ELF-1 (cell line): ENCODE data around the gene NUDT9.
"Not testable (repeated sequence)": the region's sequence is repeated elsewhere in the genome, so short reads cannot be mapped to it uniquely, and the experiment has no call there.

ENCODE experiments used
- DNase-seq: peaks from one replicate; pipeline ENCODE4 v3.0.0-alpha.2; 2016; ENCODE audit warnings: low read depth, low spot score

Gene NUDT9, protein sequence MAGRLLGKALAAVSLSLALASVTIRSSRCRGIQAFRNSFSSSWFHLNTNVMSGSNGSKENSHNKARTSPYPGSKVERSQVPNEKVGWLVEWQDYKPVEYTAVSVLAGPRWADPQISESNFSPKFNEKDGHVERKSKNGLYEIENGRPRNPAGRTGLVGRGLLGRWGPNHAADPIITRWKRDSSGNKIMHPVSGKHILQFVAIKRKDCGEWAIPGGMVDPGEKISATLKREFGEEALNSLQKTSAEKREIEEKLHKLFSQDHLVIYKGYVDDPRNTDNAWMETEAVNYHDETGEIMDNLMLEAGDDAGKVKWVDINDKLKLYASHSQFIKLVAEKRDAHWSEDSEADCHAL

DNA sequence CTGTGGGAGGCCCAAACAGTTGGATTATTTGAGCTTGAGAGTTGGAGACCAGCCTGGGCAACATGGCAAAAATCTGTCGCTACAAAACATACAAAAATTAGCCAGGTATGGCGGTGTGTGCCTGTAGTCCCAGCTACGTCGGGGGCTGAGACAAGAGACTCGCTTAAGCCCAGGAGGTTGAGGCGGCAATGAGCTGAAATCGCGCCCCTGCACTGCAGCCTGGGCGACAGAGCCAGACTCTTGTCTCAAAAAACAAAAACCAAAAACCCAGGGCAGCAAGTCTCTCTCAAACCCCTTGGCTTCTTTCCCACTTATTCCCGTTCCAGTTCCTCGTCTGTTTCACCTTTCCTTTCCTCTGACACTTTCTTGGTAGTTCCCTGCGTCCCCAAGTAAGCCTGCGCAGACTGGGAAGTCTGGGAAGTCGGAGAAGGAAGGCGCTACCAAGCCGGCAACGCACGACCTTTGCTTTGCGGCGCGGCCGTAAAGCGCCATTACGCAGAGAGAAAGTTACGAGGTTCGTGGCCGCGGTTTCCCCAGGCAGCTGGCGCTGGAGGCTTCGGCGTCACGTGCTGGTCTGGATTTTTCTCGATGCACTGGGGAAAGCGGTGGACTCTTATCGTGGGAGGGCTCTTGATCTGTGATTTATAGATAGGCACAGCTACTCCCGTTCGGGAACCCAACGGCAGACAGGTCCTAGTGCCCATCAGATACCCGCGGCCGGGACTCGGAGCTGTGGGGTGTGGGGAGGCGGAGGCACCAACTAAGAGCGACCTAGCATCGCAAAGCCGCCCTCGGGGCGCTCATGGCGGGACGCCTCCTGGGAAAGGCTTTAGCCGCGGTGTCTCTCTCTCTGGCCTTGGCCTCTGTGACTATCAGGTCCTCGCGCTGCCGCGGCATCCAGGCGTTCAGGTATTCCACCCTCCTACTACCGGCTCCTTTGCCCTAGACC lies at the start of gene NUDT9:
TSS of gene NUDT9 (plus strand) at position 470 of the 949 bp plus-strand sequence. CDS start at position 803, 333 bp downstream.
- DNase-seq = peak; percentile 97

DNA sequence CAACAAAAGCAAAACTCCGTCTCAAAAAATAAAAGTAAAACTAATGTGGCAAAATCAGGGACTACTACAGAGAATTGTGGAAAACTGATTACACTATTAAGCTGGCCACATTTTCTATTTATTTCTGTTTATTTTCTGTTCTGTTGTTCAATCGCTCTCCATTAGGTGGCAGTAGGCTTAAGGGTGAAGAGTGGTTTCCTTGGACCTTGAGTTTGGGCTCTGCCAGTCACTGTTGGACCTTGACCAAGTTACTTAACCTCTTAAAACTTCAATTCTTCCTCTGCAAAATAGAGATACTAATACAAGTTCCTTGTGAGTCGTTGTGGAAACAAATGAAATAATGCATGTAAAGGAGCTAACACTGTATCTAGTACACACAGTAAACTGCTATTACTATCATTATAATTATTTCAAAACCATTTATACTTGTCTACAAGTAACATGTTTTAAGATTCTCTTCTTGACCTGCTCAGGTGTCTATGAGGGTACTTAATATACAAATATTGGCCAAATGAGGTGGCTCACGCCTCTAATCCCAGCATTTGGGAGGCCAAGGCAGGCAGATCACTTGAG lies 46.6 kb upstream of the NUDT9 start:
- DNase-seq = peak; percentile 29

DNA sequence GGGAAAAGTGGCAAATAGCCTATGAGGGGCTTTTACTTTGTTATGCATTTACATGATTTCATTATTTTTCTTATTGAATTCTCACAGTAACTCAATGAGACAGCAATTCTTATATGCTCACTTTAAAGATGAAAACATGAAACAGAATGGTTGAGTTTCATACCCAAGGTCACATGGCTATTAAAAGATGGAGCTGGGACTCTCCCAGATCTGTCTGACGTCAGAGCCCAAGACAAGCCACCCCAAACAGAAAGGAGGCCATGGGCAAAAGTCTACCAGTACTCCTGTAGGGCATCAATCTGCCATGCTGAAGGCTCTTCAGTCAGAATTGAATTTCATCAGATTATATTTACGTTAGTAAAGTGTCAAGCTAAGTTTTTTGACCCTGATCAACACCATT lies 44.6 kb upstream of the NUDT9 start:
- no peak for DNase-seq

DNA sequence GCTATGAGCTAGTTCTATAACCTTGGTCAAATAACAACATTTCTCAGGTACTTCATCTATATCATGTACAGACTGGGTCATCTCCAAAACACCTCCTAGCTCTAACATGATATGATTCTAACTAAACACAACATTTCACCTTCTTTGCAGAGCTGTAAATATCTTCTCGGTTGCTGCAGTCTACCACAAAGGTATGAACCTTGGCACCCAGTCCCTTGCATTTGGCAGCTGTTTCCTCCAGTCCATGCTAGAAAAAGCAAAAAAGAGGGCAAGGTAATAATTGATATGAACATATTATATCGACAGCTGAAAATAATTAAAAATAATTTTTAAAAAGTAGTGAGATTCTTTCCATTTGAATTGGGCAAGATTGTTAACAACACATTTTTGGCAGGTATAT lies 40.3 kb upstream of the NUDT9 start:
- no peak for DNase-seq

DNA sequence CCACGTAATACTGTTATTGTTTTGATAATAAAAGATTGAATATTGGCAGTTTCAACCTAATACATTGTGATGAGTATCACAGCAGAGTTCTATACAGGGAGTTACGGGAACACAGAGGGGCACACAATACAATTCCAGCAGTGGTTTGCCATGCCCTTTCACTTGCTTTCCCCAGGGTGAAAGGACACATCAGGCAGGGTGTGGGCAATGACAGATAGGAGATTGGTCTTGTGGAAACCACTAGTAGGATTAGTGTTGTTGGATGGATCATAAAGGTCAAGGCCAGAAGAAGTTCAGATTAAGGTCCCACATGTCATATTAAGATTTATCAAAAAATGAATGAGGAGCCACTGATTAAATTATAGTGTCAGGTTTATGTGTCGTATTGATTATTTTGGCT lies 39.4 kb upstream of the NUDT9 start:
- no peak for DNase-seq

DNA sequence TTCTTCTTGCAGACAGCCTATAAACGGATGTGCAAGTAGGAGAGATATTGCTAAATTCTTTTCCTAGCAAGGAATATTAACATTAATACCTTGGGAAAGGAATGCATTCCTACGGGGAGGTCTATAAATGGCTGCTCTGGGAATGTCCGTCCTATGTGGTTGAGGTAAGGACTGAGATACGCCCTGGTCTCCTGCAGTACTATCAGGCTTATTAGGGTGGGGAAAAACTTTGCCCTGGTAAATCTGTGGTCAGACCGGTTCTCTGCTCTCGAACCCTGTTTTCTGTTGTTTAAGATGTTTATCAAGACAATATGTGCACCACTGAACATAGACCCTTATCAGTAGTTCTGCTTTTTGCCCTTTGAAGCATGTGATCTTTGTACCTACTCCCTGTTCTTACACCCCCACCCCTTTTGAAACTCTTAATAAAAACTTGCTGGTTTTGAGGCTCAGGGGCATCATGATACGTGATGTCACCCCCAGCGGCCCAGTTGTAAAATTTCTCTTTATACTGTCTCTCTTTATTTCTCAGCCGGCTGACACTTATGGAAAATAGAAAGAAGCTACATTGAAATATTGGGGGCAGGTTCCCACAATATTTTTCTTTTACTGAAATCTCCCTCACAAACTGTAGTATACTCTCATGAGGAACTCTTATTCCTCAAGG lies 37.8 kb upstream of the NUDT9 start:
- not testable (repeated sequence) for DNase-seq

DNA sequence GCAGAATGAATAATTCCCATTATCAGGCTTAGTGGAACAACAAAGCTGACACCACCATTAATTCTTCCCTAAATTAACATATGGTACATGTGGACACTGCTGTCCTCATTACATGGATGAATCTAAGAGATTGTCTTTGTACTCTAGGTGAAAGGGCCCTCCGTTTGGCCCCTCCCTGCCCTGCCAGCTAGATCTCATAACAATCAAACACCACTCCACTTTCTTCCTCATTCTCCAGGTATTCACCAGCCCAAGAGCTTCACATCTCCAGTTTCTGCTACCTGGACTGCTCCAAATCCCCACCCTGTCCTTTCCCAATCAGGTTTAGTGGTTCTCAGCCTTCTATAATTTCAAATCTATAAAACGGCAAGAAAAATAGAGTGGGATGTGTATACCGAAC lies 35.1 kb upstream of the NUDT9 start:
- no peak for DNase-seq

DNA sequence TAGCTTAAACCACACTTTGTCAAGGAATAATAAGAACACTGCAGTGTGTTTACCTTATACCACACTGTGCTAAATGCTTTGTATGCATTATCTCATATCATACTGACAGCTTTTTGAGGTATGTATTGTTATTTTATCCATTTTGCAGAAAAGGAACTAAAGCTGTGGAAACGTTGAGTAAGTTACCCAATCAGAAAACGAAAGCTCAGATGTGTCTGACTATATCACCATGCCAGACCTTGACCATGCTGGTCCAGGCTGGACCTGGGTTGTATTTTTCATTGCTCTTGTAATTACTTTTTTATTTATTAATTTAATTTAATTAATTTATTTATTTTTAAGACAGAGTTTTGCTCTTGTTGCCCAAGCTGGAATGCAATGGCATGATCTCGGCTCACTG lies 33.5 kb upstream of the NUDT9 start:
- DNase-seq = no peak

DNA sequence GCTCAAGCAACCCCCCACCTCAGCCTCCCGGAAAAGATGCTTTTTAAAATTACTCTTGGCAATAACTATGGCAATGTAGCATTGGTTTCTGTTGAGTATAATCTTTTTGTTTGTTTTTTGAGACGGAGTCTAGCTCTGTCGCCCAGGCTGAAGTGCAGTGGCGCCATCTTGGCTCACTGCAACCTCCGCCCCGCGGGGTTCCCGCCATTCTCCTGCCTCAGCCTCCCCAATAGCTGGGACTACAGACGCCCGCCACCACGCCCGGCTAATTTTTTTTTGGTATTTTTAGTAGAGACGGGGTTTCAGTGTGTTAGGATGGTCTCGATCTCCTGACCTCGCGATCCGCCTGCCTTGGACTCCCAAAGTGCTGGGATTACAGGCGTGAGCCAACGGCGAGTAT lies 32.3 kb upstream of the NUDT9 start:
- peak; percentile 41 for DNase-seq

DNA sequence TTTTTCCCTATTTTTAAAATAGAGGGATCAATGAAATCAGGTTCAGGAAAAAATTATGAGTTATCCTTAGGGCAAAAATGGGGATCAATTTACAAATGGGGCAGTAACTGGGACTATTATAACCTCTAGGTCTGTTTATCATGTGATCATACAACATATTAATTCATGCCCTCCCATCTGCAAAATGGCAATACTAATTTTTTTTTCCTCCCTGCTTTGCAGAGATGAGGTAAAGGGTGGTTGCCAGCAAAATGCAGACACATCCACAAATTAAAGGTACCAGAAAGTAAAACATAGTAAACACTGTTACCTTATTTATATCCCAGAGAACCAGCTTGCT lies 31.9 kb upstream of the NUDT9 start:
- DNase-seq = no peak

DNA sequence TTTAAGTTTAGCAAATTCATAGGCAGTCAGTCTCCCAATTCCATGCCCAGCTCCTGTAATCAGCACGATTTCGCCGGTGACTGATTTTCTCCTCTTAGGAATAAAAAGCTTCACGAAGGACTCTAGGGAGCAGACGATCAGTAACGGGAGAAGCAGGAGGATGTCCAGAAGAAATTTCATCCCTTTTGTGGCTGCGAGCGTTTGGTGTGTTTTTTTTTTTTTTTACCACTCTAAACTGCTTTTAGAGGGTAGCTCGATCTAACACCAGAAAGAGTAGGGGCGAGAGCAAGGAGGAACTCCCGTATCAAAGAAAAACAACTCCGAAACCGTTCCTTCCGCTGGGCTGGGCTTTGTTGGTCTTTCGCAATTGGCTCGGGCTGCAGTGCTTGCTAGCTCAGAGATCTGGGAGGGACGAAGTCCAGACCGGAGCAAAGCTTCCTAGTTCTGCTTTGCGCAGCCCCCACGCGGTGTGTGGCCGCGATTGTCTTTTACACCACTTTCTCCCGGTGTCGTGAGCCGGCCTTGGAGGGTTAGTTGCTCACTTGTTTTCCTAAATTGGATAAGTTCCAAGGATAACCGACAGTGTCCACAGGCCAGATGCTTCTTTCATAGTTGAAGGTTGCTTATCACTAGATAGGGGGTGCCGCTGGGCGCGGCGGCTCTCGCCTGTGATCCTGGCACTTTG lies 31.3 kb upstream of the NUDT9 start, which contains the start of gene HSD17B11:
TSS of gene HSD17B11 (minus strand) at position 298 of the 685 bp plus-strand sequence. CDS start at position 180, 118 bp downstream.
- peak; percentile 95 for DNase-seq

DNA sequence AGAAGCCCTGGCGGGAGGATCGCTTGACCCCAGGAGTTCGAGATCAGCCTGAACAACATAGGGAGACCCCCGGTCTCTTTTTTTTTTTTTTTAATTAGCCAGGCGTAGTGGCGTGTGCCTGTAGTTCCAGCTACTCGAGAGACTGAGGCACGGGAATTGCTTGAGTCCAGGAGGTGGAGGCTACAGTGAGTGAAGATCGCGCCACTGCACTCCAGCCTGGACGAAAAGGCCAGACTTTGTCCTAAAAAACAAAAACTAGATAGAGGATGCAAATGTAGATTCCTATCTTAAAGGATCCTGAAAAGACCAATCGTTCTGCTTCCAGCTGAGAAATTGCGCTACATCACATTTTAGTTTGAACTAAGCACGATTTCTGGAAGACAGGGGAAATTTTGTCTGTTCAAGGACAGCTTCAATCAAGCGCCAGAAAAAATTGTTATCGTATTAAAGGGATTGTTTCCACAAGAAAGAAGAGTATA lies 30.8 kb upstream of the NUDT9 start:
- no peak for DNase-seq

DNA sequence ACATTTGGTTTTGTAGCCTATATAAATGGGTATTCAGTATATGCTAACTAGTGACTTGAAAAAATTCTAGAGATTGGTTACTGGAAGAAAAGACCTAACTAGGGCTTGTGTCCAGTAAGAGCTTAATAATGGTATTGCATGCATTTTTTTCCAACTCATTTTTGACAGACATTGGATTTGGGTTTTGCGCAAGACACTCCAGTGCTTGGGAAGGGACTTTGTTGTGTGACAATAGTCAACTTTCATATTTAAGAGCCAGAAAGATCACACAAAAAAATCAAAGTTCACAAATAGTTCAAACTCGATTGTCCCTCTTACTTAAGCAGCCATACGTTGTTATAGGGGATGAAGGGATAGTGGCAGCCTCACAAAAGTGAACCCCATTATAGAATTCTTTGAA lies 30.2 kb upstream of the NUDT9 start:
- DNase-seq = no peak

DNA sequence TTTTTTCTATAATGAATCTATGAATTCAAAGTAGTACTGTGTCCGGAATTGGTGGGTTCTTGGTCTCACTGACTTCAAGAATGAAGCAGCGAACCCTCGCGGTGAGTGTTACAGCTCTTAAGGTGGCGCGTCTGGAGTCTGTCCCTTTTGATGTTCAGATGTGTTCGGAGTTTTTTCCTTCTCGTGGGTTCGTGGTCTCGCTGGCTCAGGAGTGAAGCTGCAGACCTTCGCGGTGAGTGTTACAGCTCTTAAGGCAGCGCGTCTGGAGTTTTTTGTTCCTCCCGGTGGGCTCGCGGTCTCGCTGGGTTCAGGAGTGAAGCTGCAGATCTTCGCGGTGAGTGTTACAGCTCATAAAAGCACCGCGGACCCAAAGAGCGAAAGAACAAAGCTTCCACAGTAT lies 27.3 kb upstream of the NUDT9 start:
- not testable (repeated sequence) for DNase-seq

DNA sequence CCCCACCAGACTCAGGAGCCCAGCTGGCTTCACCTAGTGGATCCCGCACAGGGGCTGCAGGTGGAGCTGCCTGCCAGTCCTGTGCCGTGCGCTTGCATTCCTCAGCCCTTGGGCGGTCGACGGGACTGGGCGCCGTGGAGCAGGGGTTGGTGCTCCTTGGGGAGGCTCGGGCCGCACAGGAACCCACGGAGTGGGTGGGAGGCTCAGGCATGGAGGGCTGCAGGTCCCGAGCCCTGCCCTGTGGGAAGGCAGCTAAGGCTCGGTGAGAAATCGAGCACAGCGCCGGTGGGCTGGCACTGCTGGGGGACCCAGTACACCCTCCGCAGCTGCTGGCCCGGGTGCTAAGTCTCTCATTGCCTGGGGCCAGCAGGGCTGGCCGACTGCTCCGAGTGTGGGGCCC lies 26.5 kb upstream of the NUDT9 start:
- not testable (repeated sequence) for DNase-seq

DNA sequence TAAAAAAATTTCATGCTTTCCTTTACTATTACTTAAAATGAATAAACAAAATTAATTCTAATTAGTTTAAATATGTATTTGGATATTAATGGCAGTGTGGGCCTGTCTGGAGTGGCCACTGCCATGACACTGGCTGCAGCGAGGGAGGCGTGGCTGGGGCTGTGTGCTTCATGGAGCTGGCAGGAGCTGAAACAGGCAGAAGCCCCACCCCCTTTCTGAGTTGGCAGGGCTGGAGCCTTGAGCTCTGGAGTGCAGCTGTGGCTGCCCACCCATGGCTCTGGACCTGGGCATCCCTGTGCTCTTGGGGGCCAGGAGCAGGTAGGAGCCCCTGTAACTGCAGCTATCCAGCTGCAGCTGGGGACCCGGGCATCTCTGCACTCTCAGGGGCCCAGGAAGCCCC lies 23.2 kb upstream of the NUDT9 start:
- no peak for DNase-seq

DNA sequence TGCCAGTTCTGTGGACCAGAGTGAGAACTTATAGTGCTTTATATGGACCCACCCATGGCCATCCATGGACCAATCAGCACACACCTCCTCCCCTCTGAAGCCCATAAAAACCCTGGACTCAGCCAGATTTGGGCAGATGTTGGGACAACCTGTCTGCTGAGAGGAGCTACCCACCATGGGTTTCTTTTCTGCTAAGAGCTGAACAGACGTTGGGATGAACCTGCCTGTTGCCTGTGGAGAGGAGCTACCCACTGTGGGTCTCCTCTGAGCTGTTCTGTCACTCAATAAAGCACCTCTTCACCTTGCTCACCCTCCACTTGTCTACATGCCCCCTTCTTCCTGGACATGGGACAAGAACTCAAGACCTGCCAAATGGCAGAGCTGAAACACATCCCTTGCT lies 22.4 kb upstream of the NUDT9 start:
- DNase-seq = no peak

DNA sequence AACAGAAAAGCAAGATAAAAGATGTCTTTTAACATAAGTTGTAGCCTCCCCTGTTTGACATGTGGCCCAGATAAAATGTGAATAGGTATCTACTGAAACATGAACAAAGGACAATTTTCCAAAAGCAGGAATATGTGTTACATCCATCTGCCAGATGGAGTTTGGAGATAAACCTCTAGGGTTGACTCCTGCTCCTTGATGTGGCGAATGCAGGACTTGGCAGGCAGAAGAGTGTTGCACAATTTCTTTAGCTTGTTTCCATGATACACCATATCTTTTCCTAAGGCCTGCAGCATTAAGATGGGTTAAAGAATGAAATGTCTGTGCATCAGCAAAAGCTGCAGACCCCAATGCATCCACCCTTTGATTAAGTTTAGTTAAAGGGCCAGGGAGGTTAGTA lies 18.6 kb upstream of the NUDT9 start:
- DNase-seq = not testable (repeated sequence)

DNA sequence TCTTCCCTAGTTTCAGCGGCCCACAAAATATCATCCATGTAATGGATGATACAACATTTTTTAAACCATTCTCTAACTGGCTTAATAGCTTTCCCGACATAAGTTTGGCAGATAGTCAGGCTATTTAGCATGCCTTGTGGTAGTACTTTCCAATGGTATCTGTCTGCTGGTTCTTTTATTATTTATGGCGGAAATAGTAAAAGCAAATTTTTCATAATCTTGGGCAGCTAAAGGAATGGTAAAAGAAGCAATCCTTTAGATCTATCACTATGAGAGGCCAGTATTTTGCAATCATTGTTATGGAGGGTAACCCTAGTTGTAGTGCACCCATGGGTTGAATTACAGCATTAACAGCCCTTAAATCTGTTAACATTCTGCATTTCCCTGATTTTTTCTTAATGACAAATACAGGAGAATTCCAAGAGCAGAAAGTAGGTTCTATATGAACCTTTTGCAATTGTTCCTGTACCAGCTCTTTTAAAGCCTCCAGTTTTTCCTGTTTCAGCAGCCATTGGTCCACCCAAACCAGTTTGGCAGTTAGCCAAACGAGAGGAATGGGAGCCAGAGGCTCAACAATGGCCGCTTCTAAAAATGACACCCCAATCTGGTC lies 17.1 kb upstream of the NUDT9 start:
- no peak for DNase-seq

DNA sequence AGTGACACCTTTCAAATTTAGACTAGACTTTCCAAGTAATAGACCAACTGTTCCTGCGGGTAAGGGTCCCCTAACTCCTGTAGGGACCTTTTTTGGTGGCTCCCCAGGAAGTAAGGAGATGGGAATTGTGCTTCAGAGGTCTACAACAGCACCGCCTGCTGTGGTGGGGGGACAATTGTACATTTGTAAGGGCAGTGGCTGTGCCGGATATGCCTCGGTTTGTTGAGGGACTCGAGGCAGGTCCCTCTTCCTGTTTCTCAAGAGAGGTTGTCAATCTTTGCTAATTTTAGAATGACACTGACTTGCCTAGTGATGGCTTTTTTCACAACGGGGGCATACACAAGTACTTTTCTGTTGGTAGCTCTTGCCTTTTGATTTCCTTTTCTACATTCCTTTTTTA lies 15.9 kb upstream of the NUDT9 start:
- no peak for DNase-seq

DNA sequence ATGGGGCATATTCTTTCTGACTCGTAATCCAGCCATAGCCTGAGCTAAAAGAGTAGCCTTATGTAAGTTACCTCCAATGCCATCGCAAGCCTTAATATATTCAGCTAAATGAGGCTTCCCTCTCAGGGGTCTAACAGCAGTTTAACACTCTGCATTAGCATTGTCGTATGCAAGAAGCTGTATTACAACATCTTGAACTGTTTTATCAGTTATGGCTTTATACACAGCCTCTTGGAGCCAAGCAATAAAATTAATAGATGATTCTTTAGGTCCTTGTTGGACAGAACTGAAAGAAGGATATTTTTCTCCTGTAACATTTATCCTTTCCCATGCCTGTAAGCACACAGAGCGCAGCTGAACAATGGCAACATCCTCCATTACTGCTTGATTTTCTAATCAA lies 15.5 kb upstream of the NUDT9 start:
- not testable (repeated sequence) for DNase-seq
